Breast epithelium (tissue), 3 donors: Measurements from ENCODE around the gene TRIM37.

Experiments
- CTCF ChIP-seq, 3 donors: fragments of 450-650 bp; IDR thresholded peaks; one replicate each; pipeline ENCODE4 v1.5.1; 2016 to 2017; ENCODE audit warnings: antibody characterized with exemption in 3 of 3, mild to moderate bottlenecking in 3 of 3, moderate library complexity in 3 of 3
- POLR2A ChIP-seq: fragments of 450-650 bp; IDR thresholded peaks from one replicate; pipeline ENCODE4 v1.6.1; 2016; ENCODE audit warnings: antibody characterized with exemption, mild to moderate bottlenecking, moderate library complexity

- no peak for TF ChIP-seq POLR2A
- TF ChIP-seq CTCF (IDR thresholded peaks at IDR 0.05): no peak
Observed at GRCh38 chr17:58999500-58999899, 107.2 kb downstream of the TRIM37 start.
